Hindlimb muscle (tissue), 1 donor: ENCODE measurements around the gene SERPINE2. TPM values are rescaled to one million over a fixed set of nuclear protein-coding genes. Genes with fewer than 3 reads are reported as not detected.
"Not testable (repeated sequence)": the region's sequence is repeated elsewhere in the genome, so short reads cannot be mapped to it uniquely, and the experiment has no call there.

Experiments
- DNase-seq: peaks from one replicate; pipeline ENCODE4 v3.0.0-alpha.2; 2013
- polyA plus RNA-seq: library from polyadenylated mRNA; unstranded; fragments of 120-200 nt; gene quantifications from one replicate; pipeline ENCODE4 v1.2.1, GENCODE V29; 2013; ENCODE audit not compliant: insufficient read length

The SERPINE2 gene
- polyA plus RNA-seq, 1 donor: 88.6 TPM

- DNase-seq: no peak
These were observed 97.4 kb downstream of the SERPINE2 start for GRCh38 chr2:223941579-223942277.

DNA sequence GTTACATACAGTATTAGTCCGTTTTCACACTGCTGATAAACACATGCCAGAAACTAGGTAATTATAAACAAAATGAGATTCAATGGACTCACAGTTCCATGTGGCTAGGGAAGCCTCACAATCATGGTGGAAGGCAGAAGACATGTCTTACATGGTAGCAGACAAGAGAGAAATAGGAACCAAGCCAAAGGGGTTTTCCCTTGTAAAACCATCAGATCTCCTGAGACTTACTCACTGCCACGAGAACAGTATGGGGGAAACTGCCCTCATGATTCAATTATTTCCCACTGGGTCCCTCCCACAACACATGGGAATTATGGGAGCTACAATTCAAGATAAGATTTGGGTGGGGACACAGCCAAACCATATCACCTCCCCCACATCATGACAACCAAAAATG is 99.6 kb downstream of the SERPINE2 start:
- DNase-seq: not testable (repeated sequence)

DNA sequence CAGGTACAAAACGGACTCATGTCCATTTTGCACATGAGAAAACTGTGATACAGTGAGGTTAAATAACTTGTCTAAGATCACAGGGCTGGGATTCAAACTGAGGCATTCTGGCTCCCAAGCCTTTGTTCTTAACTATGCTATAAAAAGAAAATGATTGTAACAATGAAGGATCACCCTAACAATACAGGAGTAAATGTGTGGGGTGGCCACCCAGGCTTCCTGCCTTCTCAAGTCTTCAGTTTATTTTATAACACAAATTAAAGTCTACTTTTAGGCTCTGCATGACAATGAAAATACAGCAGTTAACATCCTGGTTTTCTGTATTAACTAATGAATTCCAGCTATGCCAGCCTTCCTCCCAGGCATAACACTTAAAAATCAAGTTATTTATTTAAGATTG is 101.6 kb downstream of the SERPINE2 start:
- DNase-seq: no peak

- no peak for DNase-seq
These were observed 102.2 kb downstream of the SERPINE2 start for GRCh38 chr2:223936862-223937326.

DNA sequence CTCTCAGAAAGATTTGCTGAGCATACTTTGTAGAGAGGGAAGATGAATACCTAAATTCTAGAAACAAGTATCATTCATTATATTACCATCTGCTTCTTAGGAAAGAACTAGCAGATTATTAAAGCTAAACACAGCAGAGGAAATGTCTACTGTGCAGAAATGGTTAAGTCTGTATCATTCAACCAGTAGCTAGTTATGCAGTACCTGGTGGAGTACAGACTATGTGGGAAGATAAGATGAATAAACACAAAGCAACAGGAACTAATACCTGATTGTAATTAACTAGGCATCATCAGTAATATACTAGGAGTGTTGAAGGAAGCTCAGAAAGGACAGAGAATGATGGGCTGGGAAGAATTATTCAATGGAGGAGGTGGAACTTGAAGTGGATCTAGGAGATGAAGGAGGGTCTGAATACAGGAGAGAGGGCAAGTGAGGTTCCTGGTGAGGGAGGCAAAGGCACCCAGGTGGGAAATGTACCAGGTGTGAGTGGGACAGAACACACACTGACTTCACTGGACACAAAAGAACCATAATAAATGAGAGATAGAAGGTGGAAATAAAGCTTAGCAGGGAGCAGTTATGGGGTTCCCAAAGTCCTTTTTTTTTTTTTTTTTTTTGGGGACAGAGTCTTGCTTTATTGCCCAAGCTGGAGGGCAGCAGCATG is 103.5 kb downstream of the SERPINE2 start:
- no peak for DNase-seq

- no peak for DNase-seq
These were observed 104.2 kb downstream of the SERPINE2 start for GRCh38 chr2:223934870-223935269.

DNA sequence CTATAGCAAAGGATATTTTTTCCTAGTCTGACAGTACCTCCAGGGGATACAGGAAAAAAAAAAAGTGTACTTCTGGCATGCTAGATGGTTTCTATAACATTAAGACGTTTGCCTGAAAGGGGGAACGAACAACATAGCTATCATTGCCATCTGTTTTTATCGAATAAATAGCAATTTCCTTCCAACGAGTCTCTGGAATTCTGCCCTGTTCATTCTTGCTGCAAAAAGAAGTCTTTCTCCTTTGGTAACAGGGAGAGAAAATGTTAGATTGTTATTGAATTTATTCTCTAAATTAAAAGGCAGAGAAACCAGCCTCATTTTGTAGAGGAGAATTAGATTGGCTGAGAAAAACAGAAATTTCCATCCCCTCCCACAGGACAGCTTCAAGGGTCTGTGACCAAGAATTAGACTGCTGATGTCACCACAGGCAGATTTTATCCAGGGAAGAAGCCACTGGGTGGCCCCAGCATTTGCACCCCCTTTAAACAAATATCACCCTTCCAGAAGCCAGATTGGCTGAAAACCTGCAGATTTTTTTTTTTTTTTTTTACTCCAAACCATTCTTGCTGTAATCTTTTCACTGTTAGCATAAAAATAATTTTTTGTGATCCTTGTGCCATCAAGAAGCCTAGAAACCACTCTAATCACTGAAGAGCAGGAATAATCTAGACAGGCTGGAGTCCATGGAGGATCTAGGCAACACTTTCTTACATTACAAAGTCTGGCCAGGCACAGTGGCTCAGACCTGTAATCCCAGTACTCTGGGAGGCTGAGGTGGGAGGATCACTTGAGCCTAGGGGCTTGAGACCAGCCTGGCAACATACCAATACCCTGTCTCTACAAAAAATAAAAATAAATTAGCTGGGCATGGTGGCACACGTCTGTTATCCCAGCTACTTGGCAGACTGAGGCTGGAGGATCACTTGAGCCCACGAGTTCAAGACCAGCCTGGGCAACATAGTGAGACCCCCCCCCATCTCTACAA is 106.0 kb downstream of the SERPINE2 start:
- no peak for DNase-seq

DNA sequence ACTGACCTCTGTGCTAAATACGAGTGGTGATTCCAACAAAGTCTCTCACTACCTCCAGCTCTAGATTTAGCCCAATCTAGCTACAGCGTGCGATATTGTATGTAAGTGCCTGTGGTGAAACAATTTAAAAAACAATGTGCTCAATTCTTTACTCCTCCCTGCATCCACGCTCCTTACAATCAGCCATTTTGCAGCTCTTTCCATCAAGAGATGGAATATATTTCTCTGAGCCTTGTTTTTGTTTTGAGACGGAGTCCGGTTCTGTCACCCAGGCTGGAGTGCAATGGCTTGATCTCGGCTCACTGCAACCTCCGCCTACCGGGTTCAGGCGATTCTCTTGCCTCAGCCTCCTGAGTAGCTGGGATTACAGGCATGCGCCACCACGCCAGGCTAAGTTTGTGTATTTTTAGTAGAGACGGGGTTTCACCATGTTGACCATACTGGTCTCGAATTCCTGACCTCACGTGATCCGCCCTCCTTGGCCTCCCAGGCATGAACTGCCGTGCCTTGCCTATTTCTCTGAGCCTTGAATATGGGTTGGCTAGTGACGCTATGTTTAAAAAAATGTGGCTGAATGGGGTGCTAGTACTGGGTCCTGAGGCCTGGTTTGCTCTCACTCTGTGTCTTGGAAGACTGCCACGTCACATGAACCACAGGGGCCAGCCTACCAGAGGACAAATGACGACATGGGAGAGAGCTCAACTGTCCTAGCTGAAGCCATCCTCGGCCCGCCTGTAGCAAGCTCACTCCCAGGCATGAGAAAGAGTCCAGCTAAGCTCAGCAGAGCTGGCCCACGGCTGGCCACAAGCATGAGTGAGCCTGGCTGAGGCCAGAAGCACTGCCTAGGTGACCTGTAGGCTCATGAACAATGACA is 108.7 kb downstream of the SERPINE2 start:
- DNase-seq: no peak

GRCh38 chr2:223929571-223930102 is 109.4 kb downstream of the SERPINE2 start:
- no peak for DNase-seq

- no peak for DNase-seq
These were observed 110.7 kb downstream of the SERPINE2 start for GRCh38 chr2:223928113-223929006.

DNA sequence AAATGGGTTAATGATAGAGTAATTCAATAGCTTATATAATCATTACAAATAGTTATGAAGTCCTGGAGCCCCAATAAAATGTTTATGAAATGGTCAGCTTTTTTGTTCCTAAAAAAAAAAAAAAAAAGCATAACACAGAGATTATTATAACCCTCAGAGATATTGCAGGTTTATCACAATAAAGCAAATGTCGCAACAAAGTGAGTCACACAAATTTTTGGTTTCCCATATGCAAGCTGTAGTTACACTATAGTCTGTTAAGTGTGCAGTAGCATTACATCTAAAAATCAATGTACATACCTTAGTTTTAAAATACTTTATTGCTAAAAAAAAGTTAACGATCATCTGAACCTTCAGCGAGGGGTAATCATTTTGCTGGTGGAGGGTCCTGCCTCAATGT is 114.0 kb downstream of the SERPINE2 start:
- DNase-seq: no peak

Other genes with a start within 250 kb of the SERPINE2 start
- 0.86 TPM for gene AP1S3, start 201.7 kb downstream of the SERPINE2 start, polyA plus RNA-seq
- 29.6 TPM for gene WDFY1, start 94.0 kb downstream of the SERPINE2 start, polyA plus RNA-seq
- 24.3 TPM for gene MRPL44, start 81.8 kb downstream of the SERPINE2 start, polyA plus RNA-seq